Measurements from ENCODE around the gene SLC16A10. TPM values are rescaled to one million over a fixed set of nuclear protein-coding genes. Genes with fewer than 3 reads are reported as not detected.
A peak's percentile ranks its signal among the peaks of the same experiment; 100 is the strongest.

SLC16A10 gene
- total RNA-seq, 6 donors from 2014 or later = 8.7 to 94.4 (median 18.9) TPM

- no peaks in the 10 kb centered on the region for H3K36me3 ChIP-seq
- ATAC-seq (ENCODE audit: low FRiP score in 2 of 2) (no peak), DNase-seq (no peak)
- H3K4me3 ChIP-seq = no peak overlapping the region
- no peaks in the 10 kb centered on the region for H3K27me3 ChIP-seq
- no peak overlapping the region for H3K27ac ChIP-seq
- TF ChIP-seq POLR2A (IDR thresholded peaks at IDR 0.05) (no peak), POLR2AphosphoS5 (IDR thresholded peaks at IDR 0.05) (no peak), CTCF (IDR thresholded peaks at IDR 0.05) (no peak), EP300 (IDR thresholded peaks at IDR 0.05) (no peak)
- WGBS, 2 donors = 61 to 66% methylated on average over 8 of the region's 8 CpGs
- peaks cover 0 to 5% (median 4%) of the 10 kb centered on the region in 4 donors for H3K9me3 ChIP-seq
- no peaks in the 10 kb centered on the region for H3K4me1 ChIP-seq
These were observed 19.0 kb upstream of the SLC16A10 start for GRCh38 chr6:111068109-111068865.

- H3K27me3 ChIP-seq = no peaks in the 10 kb centered on the region
- H3K4me1 ChIP-seq = no peaks in the 10 kb centered on the region
- 52 to 57% methylated on average over 2 of the region's 2 CpGs for WGBS, 2 donors
- DNase-seq (no peak), ATAC-seq (ENCODE audit: low FRiP score in 2 of 2) (no peak)
- H3K9me3 ChIP-seq = peaks cover 0 to 4% (median 2%) of the 10 kb centered on the region in 4 donors
- TF ChIP-seq POLR2AphosphoS5 (IDR thresholded peaks at IDR 0.05) = no peak
- no peak for TF ChIP-seq POLR2A (IDR thresholded peaks at IDR 0.05)
- TF ChIP-seq EP300 (IDR thresholded peaks at IDR 0.05) = no peak
- no peak for TF ChIP-seq CTCF (IDR thresholded peaks at IDR 0.05)
- no peaks in the 10 kb centered on the region for H3K36me3 ChIP-seq
- H3K27ac ChIP-seq = no peak overlapping the region
- H3K4me3 ChIP-seq = no peak overlapping the region
These were observed 18.5 kb upstream of the SLC16A10 start for GRCh38 chr6:111068866-111069234.

- H3K36me3 ChIP-seq = no peaks in the 10 kb centered on the region
- DNase-seq (no peak), ATAC-seq (ENCODE audit: low FRiP score in 2 of 2) (no peak)
- no peaks in the 10 kb centered on the region for H3K4me1 ChIP-seq
- no peaks in the 10 kb centered on the region for H3K9me3 ChIP-seq
- peak overlapping the region in 2 of 4 donors; percentile 49 to 50 for H3K27ac ChIP-seq
- H3K4me3 ChIP-seq = no peak overlapping the region
- TF ChIP-seq EP300 (IDR thresholded peaks at IDR 0.05) = no peak
- TF ChIP-seq POLR2A (IDR thresholded peaks at IDR 0.05) = no peak
- no peak for TF ChIP-seq POLR2AphosphoS5 (IDR thresholded peaks at IDR 0.05)
- TF ChIP-seq CTCF (IDR thresholded peaks at IDR 0.05) = no peak
- no peaks in the 10 kb centered on the region for H3K27me3 ChIP-seq
- 89 to 96% methylated on average over 3 of the region's 3 CpGs for WGBS, 2 donors
These were observed 17.8 kb upstream of the SLC16A10 start for GRCh38 chr6:111069382-111070104.

GRCh38 chr6:111070105-111071005 lies 16.9 kb upstream of the SLC16A10 start:
- no peaks in the 10 kb centered on the region for H3K36me3 ChIP-seq
- ATAC-seq (ENCODE audit: low FRiP score in 2 of 2) (no peak), DNase-seq (no peak)
- H3K4me1 ChIP-seq = no peaks in the 10 kb centered on the region
- TF ChIP-seq EP300 (IDR thresholded peaks at IDR 0.05) (peak in 1 of 4 donors; percentile 71), POLR2A (IDR thresholded peaks at IDR 0.05) (peak in 1 of 4 donors; percentile 27), CTCF (IDR thresholded peaks at IDR 0.05) (no peak)
- no peaks in the 10 kb centered on the region for H3K9me3 ChIP-seq
- no peaks in the 10 kb centered on the region for H3K27me3 ChIP-seq
- peak overlapping the region in 2 of 4 donors; percentile 49 to 50 for H3K27ac ChIP-seq
- no peak overlapping the region for H3K4me3 ChIP-seq
- 59 to 68% methylated on average over 11 of the region's 11 CpGs for WGBS, 2 donors

Measured in upper lobe of left lung (tissue), 6 donors.